NCI-H146 (cell line): ENCODE data around the gene ZDHHC14.

ENCODE experiments used
- DNase-seq: peaks from one replicate; lab custom pipeline; 2025; lab: John Stamatoyannopoulos, UW

Gene ZDHHC14

DNA sequence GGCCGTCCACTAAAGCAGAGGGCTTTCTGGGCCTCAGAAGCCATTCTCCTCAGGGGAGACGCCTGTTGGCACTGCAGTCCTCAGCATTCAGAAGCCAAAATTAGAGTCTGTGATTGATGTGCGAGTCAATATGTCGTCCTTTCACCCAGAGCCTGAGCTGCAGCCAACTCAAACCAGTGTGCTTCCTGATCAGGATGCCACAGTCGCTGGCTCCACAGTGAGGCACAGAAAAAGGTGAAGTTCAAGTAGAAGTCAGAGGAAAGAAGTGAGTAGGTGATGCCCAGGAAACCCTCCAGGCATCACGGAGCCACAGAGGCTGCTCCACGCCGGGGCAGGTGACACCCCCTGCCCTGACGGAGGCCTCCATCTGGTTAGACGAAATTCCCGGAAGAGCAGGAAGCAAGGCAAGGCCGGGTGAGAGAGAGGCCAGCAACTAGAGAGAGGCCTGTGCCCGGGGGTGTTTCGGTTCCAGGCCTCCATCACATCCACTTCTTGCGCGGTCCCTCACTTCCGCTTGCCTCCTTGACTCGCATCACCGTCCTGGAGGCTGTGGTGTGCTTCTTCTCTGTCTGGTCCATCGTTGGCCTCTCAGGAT, 264.3 kb downstream of the ZDHHC14 start:
- no peak for DNase-seq

DNA sequence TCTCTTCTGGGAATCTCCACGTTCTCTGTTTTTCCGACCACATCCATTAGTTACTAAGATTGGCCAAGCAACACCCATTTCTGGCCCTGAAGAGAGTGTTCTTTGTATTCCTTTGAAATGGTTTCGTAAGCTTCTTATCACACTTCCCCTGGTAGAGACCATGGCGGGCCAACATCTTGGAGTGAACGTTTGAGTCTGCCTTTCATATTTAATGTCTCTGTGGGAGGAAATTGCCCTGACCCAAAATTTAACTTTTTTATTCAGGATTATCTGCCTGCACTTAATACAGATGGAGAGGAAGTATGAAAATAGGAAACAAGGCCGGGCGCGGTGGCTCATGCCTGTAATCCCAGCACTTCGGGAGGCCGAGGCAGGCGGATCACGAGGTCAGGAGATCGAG, 265.0 kb downstream of the ZDHHC14 start:
- DNase-seq: no peak

GRCh38 chr6:157647261-157647915, 266.4 kb downstream of the ZDHHC14 start:
- no peak for DNase-seq

DNA sequence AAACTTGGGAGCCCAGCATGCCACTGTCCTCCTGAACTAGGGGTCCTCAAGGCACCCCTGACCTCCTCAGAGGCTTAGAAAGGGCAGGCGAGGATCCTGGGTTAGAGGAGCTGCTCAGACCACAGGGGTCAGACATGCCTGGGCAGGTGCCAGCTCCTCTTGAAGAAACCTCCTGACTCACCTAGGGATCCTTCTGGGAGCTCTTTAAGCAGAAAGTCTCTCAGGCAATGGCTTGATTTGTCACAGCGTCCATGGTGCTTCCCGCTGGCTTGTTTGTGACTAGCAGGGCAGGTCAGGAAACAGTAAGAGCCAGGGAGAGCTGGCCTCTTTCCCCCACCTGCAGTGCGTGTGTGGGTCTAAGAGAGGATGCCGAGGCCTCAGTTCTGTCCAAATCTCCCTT, 267.6 kb downstream of the ZDHHC14 start:
- no peak for DNase-seq

GRCh38 chr6:157649311-157650260, 268.6 kb downstream of the ZDHHC14 start:
- peak; percentile 80 for DNase-seq

DNA sequence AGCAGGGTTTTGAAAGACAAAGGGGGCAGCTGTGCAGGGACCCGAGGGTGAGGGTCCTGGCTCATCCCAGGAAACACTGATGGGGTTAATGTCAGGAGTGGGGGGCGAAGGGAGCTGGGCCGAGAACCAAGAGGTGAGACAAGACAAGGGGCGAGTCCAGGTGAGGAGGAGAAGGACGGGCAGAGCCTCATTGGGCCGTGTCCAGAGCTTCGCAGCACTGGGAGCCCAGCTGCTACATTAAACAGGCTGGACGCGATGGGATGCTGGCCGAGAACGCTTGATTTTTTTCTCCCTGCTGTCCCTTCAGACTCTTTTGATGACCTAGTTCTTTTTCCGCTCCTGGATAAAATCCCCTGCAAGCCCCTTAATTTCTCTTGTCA, 269.3 kb downstream of the ZDHHC14 start:
- DNase-seq: peak; percentile 60

DNA sequence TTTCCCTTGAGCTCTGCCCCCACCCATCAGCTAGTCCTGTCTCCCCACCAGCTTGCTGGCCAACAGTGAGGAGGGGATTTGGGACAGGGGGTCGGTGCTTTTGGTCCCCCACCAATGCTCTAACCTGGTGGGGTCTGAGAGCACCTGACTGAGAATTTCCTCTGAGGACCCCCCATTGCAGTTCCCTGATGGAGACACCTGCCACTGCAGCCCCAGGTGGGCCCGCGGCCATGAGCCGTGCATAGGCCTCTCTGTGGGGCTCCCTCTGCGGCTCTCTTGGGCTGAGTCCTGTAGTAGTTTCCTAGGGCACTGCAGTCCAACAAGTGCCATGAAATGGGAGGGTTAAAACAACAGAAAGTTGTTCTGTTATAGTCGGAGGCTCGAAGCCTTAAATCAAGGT, 269.8 kb downstream of the ZDHHC14 start:
- no peak for DNase-seq

DNA sequence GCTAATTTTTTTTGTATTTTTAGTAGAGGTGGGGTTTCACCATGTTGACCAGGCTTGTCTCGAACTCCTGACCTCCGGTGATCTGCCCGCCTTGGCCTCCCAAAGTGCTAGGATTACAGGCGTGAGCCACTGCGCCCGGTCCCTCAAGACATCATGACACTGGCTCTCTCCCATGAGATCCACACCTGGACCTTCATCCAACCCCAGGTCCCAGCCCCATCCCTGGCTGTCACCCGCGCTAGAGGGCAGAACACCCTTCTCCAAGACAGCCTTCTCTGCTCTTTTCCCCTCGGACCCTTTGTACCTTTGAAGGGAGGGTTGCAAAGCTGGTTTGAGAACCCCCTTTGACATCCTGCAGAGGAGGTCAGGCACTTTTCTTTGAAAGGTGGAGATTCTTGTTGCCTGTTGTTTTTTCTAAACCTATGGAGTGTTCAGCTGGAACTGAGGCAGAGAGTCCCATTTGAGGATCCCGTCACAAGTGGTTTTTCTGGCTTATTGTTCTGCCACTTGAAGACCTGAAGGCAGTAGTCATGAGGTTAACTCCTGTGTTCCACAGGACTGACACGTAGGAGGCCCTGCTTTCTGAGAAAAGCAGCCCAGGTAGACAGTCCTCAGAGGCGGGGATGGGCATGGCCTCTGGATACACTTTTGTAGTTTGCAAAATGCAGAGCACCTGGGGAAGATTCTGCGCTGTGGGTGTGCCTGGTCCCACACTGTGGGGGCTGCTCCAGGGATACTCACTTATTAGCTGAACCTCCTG, 270.9 kb downstream of the ZDHHC14 start:
- DNase-seq: no peak

- no peak for DNase-seq
Measured at GRCh38 chr6:157652601-157653363, 271.8 kb downstream of the ZDHHC14 start.

- DNase-seq: no peak
Measured at GRCh38 chr6:157653521-157653920, 272.5 kb downstream of the ZDHHC14 start.

GRCh38 chr6:157655139-157655538, 274.1 kb downstream of the ZDHHC14 start:
- no peak for DNase-seq

GRCh38 chr6:157656437-157656997, 275.5 kb downstream of the ZDHHC14 start:
- no peak for DNase-seq

GRCh38 chr6:157657754-157658153, 276.8 kb downstream of the ZDHHC14 start:
- DNase-seq: no peak

GRCh38 chr6:157658301-157658700, 277.3 kb downstream of the ZDHHC14 start:
- DNase-seq: no peak

GRCh38 chr6:157659536-157660271, 278.7 kb downstream of the ZDHHC14 start:
- DNase-seq: peak; percentile 25

DNA sequence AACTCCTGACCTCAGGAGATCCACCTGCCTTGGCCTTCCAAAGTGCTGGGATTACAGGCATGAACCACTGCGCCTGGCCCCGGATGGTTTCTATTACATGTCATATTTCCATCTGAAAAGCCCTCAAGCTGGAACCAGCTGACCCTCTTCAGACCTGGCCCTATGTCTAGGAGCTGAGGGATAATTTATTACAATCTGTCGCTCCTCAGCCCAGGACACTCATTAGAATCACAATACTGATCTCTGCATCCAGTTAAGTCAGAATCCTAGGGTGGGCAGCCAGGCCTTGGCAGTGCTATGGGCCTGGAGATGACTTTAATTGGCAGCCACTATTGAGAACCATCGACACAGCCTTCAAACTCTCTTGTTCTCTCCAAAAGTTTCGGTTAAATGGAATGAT, 279.4 kb downstream of the ZDHHC14 start:
- no peak for DNase-seq

DNA sequence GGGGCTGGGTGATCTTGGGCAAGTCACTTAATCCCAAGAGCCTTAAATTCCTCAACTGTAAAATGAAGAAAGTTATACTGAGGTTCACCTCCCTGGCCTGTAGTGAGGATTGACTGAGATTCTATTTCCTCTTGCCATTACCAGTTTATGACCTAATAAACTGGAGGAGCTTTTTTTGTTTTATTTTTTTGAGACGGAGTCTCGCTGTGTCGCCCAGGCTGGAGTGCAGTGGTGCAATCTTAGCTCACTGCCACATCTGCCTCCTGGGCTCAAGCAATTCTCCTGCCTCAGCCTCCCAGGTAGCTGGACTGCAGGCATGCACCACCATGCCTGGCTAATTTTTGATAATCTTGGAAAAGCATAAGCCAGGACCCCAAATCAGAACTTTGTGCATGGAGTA, 280.7 kb downstream of the ZDHHC14 start:
- DNase-seq: no peak

- no peak for DNase-seq
Measured at GRCh38 chr6:157663261-157663660, 282.3 kb downstream of the ZDHHC14 start.

GRCh38 chr6:157665180-157665579, 284.2 kb downstream of the ZDHHC14 start:
- peak; percentile 50 for DNase-seq

DNA sequence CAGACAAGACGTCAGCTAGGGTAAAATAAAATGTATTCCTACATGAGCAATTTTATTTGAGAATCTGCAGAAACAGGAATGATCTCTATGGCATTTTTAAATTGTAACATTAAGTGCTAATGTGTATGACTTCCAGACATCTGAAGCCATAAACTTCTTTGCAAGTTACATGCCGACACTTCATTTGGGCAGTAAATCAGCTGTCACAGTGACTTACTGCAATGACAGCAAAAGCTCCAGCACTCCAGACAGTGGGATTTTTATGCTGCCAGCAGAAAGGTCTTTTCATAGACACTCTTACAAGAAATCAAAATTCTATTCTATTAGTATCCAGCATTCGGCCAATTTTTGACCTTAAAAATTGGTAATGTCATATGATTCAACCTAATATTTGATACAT, 285.7 kb downstream of the ZDHHC14 start:
- no peak for DNase-seq
